Neural cell (in vitro differentiated cells): ENCODE results near the gene ADH6. TPM values are rescaled to one million over a fixed set of nuclear protein-coding genes. Genes with fewer than 3 reads are reported as not detected.

Source experiments
- H2AFZ ChIP-seq: fragments of 200-600, 300-800 bp; sonication (generic), shearing (Covaris generic); 2 replicates; pipeline ENCODE4 v1.6.0; 2014; ENCODE audit warnings: low read depth, mild to moderate bottlenecking, antibody characterized with exemption, low read length, moderate library complexity
- H3F3A ChIP-seq: fragments of 200-600 bp; shearing (Covaris generic); 2 replicates; pipeline ENCODE4 v1.6.1; 2016; ENCODE audit warnings: mild to moderate bottlenecking, moderate library complexity, mixed read lengths, antibody characterized with exemption, low read length; ENCODE audit not compliant: insufficient read depth, poor library complexity, severe bottlenecking
- H3K27ac ChIP-seq: fragments of 200-600, 300-800 bp; sonication (generic), shearing (Covaris generic); 2 replicates; pipeline ENCODE4 v1.5.1; 2014; ENCODE audit warnings: mild to moderate bottlenecking, low read length, moderate library complexity
- H3K27me3 ChIP-seq: fragments of 300-800, 200-600 bp; sonication (generic), shearing (Covaris generic); 2 replicates; pipeline ENCODE4 v1.6.0; 2014; ENCODE audit warnings: mild to moderate bottlenecking, low read depth, low read length, moderate library complexity; ENCODE audit not compliant: insufficient read depth
- H3K36me3 ChIP-seq: fragments of 300-800, 200-600 bp; sonication (generic), shearing (Covaris generic); 2 replicates; pipeline ENCODE4 v1.5.1; 2014; ENCODE audit warnings: mild to moderate bottlenecking, antibody characterized with exemption, low read length, moderate library complexity; ENCODE audit not compliant: insufficient read depth
- H3K4me2 ChIP-seq: fragments of 300-800, 200-600 bp; sonication (generic), shearing (Covaris generic); 2 replicates; pipeline ENCODE4 v1.6.0; 2014; ENCODE audit warnings: mild to moderate bottlenecking, low read length
- H3K4me3 ChIP-seq: fragments of 300-800, 200-600 bp; sonication (generic), shearing (Covaris generic); 2 replicates; pipeline ENCODE4 v1.5.1; 2014; ENCODE audit warnings: mild to moderate bottlenecking, low read length, moderate library complexity
- H3K79me2 ChIP-seq: fragments of 200-600 bp; shearing (Covaris generic); replicated peaks from 2 replicates; pipeline ENCODE4 v1.6.0; 2014; ENCODE audit warnings: mild to moderate bottlenecking, low read length, moderate library complexity; ENCODE audit not compliant: insufficient read depth
- H3K9ac ChIP-seq: fragments of 300-800, 200-600 bp; sonication (generic), shearing (Covaris generic); 2 replicates; pipeline ENCODE4 v1.6.1; 2016; ENCODE audit warnings: mild to moderate bottlenecking, low read length, mixed read lengths
- H3K9me2 ChIP-seq: fragments of 200-600 bp; shearing (Covaris generic); 2 replicates; pipeline ENCODE4 v1.6.1; 2016; ENCODE audit warnings: mild to moderate bottlenecking, low read length, mixed read lengths; ENCODE audit not compliant: insufficient read depth
- H3K9me3 ChIP-seq: fragments of 200-600, 300-800 bp; sonication (generic), shearing (Covaris generic); 2 replicates; pipeline ENCODE4 v1.6.1; 2016; ENCODE audit warnings: mild to moderate bottlenecking, mixed run types, low read length, moderate library complexity, mixed read lengths
- H4K20me1 ChIP-seq: fragments of 200-600 bp; shearing (Covaris generic); 2 replicates; pipeline ENCODE4 v1.6.1; 2016; ENCODE audit warnings: mild to moderate bottlenecking, mixed run types; ENCODE audit not compliant: insufficient read depth
- EP300 ChIP-seq: fragments of 450-650 bp; conservative IDR thresholded peaks from 2 replicates; pipeline ENCODE4 v1.6.1; 2014; ENCODE audit warnings: antibody characterized with exemption, mild to moderate bottlenecking, moderate library complexity; ENCODE audit not compliant: poor library complexity, severe bottlenecking
- EZH2 ChIP-seq: fragments of 200-600, 300-800 bp; shearing (Covaris generic), sonication (generic); IDR thresholded peaks from 2 replicates; pipeline ENCODE4 v1.6.1; 2014; ENCODE audit warnings: antibody characterized with exemption, low read length, borderline replicate concordance, mild to moderate bottlenecking; ENCODE audit not compliant: insufficient read depth, poor library complexity, severe bottlenecking
- MXI1 ChIP-seq: fragments of 450-650 bp; conservative IDR thresholded peaks from 2 replicates; pipeline ENCODE4 v1.6.1; 2014; ENCODE audit warnings: antibody characterized with exemption, mild to moderate bottlenecking; ENCODE audit not compliant: poor library complexity, severe bottlenecking
- POLR2AphosphoS5 ChIP-seq: IDR thresholded peaks from 2 replicates; pipeline ENCODE4 v1.6.1; 2012
- RAD21 ChIP-seq: fragments of 450-650 bp; conservative IDR thresholded peaks from 2 replicates; pipeline ENCODE4 v1.6.1; 2014; ENCODE audit warnings: antibody characterized with exemption, mild to moderate bottlenecking, moderate library complexity
- REST ChIP-seq: IDR thresholded peaks from 2 replicates; pipeline ENCODE4 v1.6.1; 2012; ENCODE audit warnings: borderline replicate concordance
- SMC3 ChIP-seq: fragments of 450-650 bp; conservative IDR thresholded peaks from 2 replicates; pipeline ENCODE4 v1.6.1; 2014; ENCODE audit warnings: antibody characterized with exemption, mild to moderate bottlenecking, moderate library complexity; ENCODE audit not compliant: poor library complexity
- TAF1 ChIP-seq: IDR thresholded peaks from 2 replicates; pipeline ENCODE4 v1.6.1; 2012; ENCODE audit warnings: low read depth
- polyA plus RNA-seq: library from polyadenylated mRNA; depleted of rRNA; stranded (reverse); fragments of >200 nt; gene quantifications from 2 replicates; pipeline ENCODE4 v1.2.3, GENCODE V29; 2014
- TF ChIP-seq, protein P1 (sequence below): fragments of 450-650 bp; IDR thresholded peaks from 2 replicates; pipeline ENCODE4 v1.5.1; 2014; ENCODE audit warnings: antibody characterized with exemption, mild to moderate bottlenecking, moderate library complexity; ENCODE audit not compliant: poor library complexity, severe bottlenecking

ADH6 gene
- polyA plus RNA-seq, 1 donor from 2014 or later: not detected

- no peak for TF ChIP-seq SMC3
- Histone ChIP-seq H2AFZ (no peak overlapping the region), H3K4me2 (no peak overlapping the region), H3F3A (no peaks in the 10 kb centered on the region), H3K9ac (no peak overlapping the region), H3K36me3 (no peaks in the 10 kb centered on the region), H4K20me1 (no peaks in the 10 kb centered on the region), H3K79me2 (no peaks in the 10 kb centered on the region), H3K27ac (no peak overlapping the region), H3K27me3 (no peaks in the 10 kb centered on the region), H3K9me3 (no peaks in the 10 kb centered on the region), H3K4me3 (no peak overlapping the region), H3K9me2 (no peaks in the 10 kb centered on the region)
These were observed 10.9 kb downstream of the ADH6 start for GRCh38 chr4:99207911-99208718.

- Histone ChIP-seq H3F3A (no peaks in the 10 kb centered on the region), H3K27me3 (no peaks in the 10 kb centered on the region), H3K27ac (no peak overlapping the region), H3K4me3 (no peak overlapping the region), H3K9ac (no peak overlapping the region), H3K9me2 (no peaks in the 10 kb centered on the region), H3K79me2 (no peaks in the 10 kb centered on the region), H3K36me3 (no peaks in the 10 kb centered on the region), H3K9me3 (no peaks in the 10 kb centered on the region), H2AFZ (no peak overlapping the region), H4K20me1 (no peaks in the 10 kb centered on the region), H3K4me2 (no peak overlapping the region)
- TF ChIP-seq, protein P1, sequence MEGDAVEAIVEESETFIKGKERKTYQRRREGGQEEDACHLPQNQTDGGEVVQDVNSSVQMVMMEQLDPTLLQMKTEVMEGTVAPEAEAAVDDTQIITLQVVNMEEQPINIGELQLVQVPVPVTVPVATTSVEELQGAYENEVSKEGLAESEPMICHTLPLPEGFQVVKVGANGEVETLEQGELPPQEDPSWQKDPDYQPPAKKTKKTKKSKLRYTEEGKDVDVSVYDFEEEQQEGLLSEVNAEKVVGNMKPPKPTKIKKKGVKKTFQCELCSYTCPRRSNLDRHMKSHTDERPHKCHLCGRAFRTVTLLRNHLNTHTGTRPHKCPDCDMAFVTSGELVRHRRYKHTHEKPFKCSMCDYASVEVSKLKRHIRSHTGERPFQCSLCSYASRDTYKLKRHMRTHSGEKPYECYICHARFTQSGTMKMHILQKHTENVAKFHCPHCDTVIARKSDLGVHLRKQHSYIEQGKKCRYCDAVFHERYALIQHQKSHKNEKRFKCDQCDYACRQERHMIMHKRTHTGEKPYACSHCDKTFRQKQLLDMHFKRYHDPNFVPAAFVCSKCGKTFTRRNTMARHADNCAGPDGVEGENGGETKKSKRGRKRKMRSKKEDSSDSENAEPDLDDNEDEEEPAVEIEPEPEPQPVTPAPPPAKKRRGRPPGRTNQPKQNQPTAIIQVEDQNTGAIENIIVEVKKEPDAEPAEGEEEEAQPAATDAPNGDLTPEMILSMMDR: no peak
- TF ChIP-seq MXI1 (no peak), SMC3 (no peak), EP300 (no peak), RAD21 (no peak), REST (no peak), EZH2 (no peak), POLR2AphosphoS5 (no peak), TAF1 (no peak)
These were observed 11.8 kb downstream of the ADH6 start for GRCh38 chr4:99207069-99207743.
